Gastrocnemius medialis (tissue), 4 donors: ENCODE data around the gene LEAP2. TPM values are rescaled to one million over a fixed set of nuclear protein-coding genes. Genes with fewer than 3 reads are reported as not detected.

Source experiments
- ATAC-seq, 2 donors: fragments of 150-250 bp; one replicate each; pipeline ENCODE4 v1.9.1; 2016
- DNase-seq, 2 donors: peaks; one replicate each; pipeline ENCODE4 v3.0.0-alpha.2; 2019
- H3K27ac ChIP-seq, 4 donors: fragments of 200-600 bp; sonication (generic); 1 replicate in 1 of 4; 2 replicates in 3 of 4; pipeline ENCODE4 v1.5.1; 2016 to 2018; ENCODE audit warnings: mild to moderate bottlenecking in 2 of 4, moderate library complexity in 1 of 4
- H3K27me3 ChIP-seq, 3 donors: fragments of 200-600 bp; sonication (generic) in 2 of 3; 1 replicate in 1 of 3; 2 replicates in 2 of 3; pipeline versions ENCODE4 v1.5.1 to v1.6.0; 2016 to 2019; ENCODE audit warnings: mild to moderate bottlenecking in 1 of 3, moderate library complexity in 1 of 3
- H3K36me3 ChIP-seq, 2 donors: fragments of 200-600 bp; sonication (generic) in 1 of 2; one replicate each; pipeline ENCODE4 v1.5.1; 2017 to 2018
- H3K4me1 ChIP-seq, 2 donors: fragments of 200-600 bp; sonication (generic) in 1 of 2; one replicate each; pipeline ENCODE4 v1.5.1; 2016 to 2017; ENCODE audit warnings: mild to moderate bottlenecking in 2 of 2
- H3K4me3 ChIP-seq, 4 donors: fragments of 200-600 bp; sonication (generic) in 3 of 4; 1 replicate in 1 of 4; 2 replicates in 3 of 4; pipeline ENCODE4 v1.5.1; 2016 to 2019; ENCODE audit warnings: mild to moderate bottlenecking in 2 of 4
- H3K9me3 ChIP-seq, 3 donors: fragments of 200-600 bp; sonication (generic) in 2 of 3; 1 replicate in 1 of 3; 2 replicates in 2 of 3; pipeline ENCODE4 v1.5.1; 2016 to 2019
- CTCF ChIP-seq, 5 experiments: fragments of 450-650 bp in 3 of 5; fragments of 200-600 bp in 2 of 5; sonication (generic) in 2 of 5; IDR thresholded peaks in 4 of 5; conservative IDR thresholded peaks in 1 of 5; 1 replicate in 4 of 5; 2 replicates in 1 of 5; pipeline ENCODE4 v1.5.1; 2016 to 2019; ENCODE audit warnings: antibody characterized with exemption in 5 of 5, mild to moderate bottlenecking in 3 of 5, moderate library complexity in 3 of 5
- POLR2A ChIP-seq, 2 donors: fragments of 450-650 bp; IDR thresholded peaks; one replicate each; pipeline ENCODE4 v1.6.1; 2017; ENCODE audit warnings: antibody characterized with exemption in 2 of 2, mild to moderate bottlenecking in 2 of 2, moderate library complexity in 2 of 2
- in situ Hi-C, 4 donors: fragments of 200-750 bp; cut with MboI; loops; one replicate each; pipeline versions ENCODE4 v1.15.0 to v1.8.0; 2017; ENCODE audit warnings: low sequenced_read_pairs in 4 of 4
- intact Hi-C: fragments of 100-400 bp; cut with DNase I; formaldehyde crosslinking; loops from one replicate; pipeline ENCODE4 v1.15.1; 2023; ENCODE audit warnings: low total_unique reads
- total RNA-seq, 4 donors: library from RNA; depleted of rRNA; stranded (reverse); fragments of >200 nt; gene quantifications; one replicate each; pipeline versions ENCODE4 v1.1.0 to v1.2.3, GENCODE V29; 2016

The LEAP2 gene
- total RNA-seq, 4 donors from 2014 or later, result 0.52 to 3.3 (median 0.88) TPM

GRCh38 chr5:132856011-132856410 is 17.5 kb upstream of the LEAP2 start:
- no peak for DNase-seq
- H3K4me3 ChIP-seq, result no peak overlapping the region
- in situ Hi-C loops (loop anchor here in 2 of 4 donors (25.0 kb wide), 1 partner anchor 469 kb away; no protein-coding TSS in a partner anchor), intact Hi-C loops (no loop called here)
- ATAC-seq, result no peak
- TF ChIP-seq CTCF (IDR thresholded peaks at IDR 0.05 in 4 of 5, conservative IDR thresholded peaks at IDR 0.05 in 1 of 5), result no peak
- TF ChIP-seq POLR2A (IDR thresholded peaks at IDR 0.05), result no peak
- no peaks in the 10 kb centered on the region for H3K9me3 ChIP-seq
- no peak overlapping the region for H3K27ac ChIP-seq
- no peaks in the 10 kb centered on the region for H3K36me3 ChIP-seq
- no peaks in the 10 kb centered on the region for H3K27me3 ChIP-seq
- no peaks in the 10 kb centered on the region for H3K4me1 ChIP-seq

GRCh38 chr5:132859889-132860437 is 13.5 kb upstream of the LEAP2 start:
- no peaks in the 10 kb centered on the region for H3K4me1 ChIP-seq
- no peaks in the 10 kb centered on the region for H3K27me3 ChIP-seq
- H3K9me3 ChIP-seq, result no peaks in the 10 kb centered on the region
- intact Hi-C loops, result no loop called here
- H3K36me3 ChIP-seq, result no peaks in the 10 kb centered on the region
- no peak for TF ChIP-seq CTCF (IDR thresholded peaks at IDR 0.05 in 4 of 5, conservative IDR thresholded peaks at IDR 0.05 in 1 of 5)
- TF ChIP-seq POLR2A (IDR thresholded peaks at IDR 0.05), result no peak
- H3K4me3 ChIP-seq, result no peak overlapping the region
- in situ Hi-C loops, result loop anchor here in 2 of 4 donors (25.0 kb wide), 1 partner anchor 473 kb away; no protein-coding TSS in a partner anchor
- no peak overlapping the region for H3K27ac ChIP-seq
- DNase-seq (no peak), ATAC-seq (no peak)

- Histone ChIP-seq H3K4me3 (no peak overlapping the region), H3K27ac (no peak overlapping the region), H3K4me1 (peaks cover 0 to 3% of the 10 kb centered on the region in 2 donors), H3K36me3 (no peaks in the 10 kb centered on the region), H3K9me3 (no peaks in the 10 kb centered on the region), H3K27me3 (no peaks in the 10 kb centered on the region)
- intact Hi-C loops, result no loop called here
- in situ Hi-C loops, result loop anchor here in 2 of 4 donors (25.0 kb wide), 1 partner anchor 473 kb away; no protein-coding TSS in a partner anchor
- DNase-seq (no peak), ATAC-seq (no peak)
- no peak for TF ChIP-seq CTCF (IDR thresholded peaks at IDR 0.05 in 4 of 5, conservative IDR thresholded peaks at IDR 0.05 in 1 of 5)
- TF ChIP-seq POLR2A (IDR thresholded peaks at IDR 0.05), result no peak
These were observed 12.7 kb upstream of the LEAP2 start for GRCh38 chr5:132860742-132861141.

GRCh38 chr5:132865668-132866341 is 7.7 kb upstream of the LEAP2 start:
- TF ChIP-seq POLR2A (IDR thresholded peaks at IDR 0.05) (no peak), CTCF (IDR thresholded peaks at IDR 0.05 in 4 of 5, conservative IDR thresholded peaks at IDR 0.05 in 1 of 5) (no peak)
- intact Hi-C loops (loop anchor here (1.0 to 5.0 kb wide), 3 partner anchors 36 to 186 kb away; partner anchors contain the start of genes AFF4, HSPA4 and SHROOM1), in situ Hi-C loops (loop anchor here in 2 of 4 donors (25.0 kb wide), 1 partner anchor 479 kb away; no protein-coding TSS in a partner anchor)
- Histone ChIP-seq H3K9me3 (no peaks in the 10 kb centered on the region), H3K4me1 (peaks cover 20 to 25% of the 10 kb centered on the region in 2 donors), H3K4me3 (peak overlapping the region; percentile 63 to 92 (median 85)), H3K27me3 (no peaks in the 10 kb centered on the region), H3K36me3 (peaks cover 0 to 25% of the 10 kb centered on the region in 2 donors), H3K27ac (peak overlapping the region; percentile 83 to 93 (median 88))
- ATAC-seq (peak; percentile 28 to 30), DNase-seq (no peak)
